ENCODE measurements around the gene BRSK1. TPM values are rescaled to one million over a fixed set of nuclear protein-coding genes. Genes with fewer than 3 reads are reported as not detected.
"Not testable (repeated sequence)": the region's sequence is repeated elsewhere in the genome, so short reads cannot be mapped to it uniquely, and the experiment has no call there.

The BRSK1 gene
- total RNA-seq, 2 experiments from 2014 or later: 6.9 to 9.1 TPM

DNA sequence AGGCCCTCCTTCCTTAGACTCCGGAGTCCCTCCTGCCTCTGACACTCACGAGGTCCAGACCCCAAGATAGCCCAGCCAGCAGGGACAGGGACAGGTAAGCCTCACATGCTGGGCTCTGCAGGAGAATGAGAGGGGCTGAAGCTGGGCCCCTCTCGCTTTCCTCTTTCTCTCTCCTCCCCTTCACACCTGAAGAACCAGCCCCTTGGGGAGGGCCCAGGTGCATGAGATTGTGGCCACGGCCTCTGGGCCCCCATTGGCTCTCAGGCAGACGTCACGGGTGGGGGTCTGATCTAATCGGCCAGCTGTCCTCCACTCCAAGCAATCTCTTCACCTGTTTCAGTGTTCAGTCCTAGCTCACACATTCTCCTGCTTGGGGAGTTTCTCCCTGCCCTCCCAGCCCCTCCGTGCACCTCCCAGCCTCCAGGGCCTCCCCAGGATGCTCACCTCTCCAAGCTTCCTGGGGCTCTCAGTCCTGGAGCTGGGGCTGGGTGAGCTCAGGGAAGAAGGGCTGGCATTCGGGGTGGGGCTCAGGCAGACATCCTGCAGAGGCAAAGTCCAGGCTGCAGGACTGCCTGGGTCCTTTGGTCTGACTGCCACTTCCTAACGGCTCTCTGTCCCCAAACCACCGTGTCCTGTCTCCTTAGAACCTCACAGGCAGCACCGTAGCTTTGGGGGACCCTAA lies 38.5 kb downstream of the BRSK1 start:
- Mint-ChIP-seq H3K27ac (no peak overlapping the region), H3K36me3 (no peaks in the 10 kb centered on the region)
- ATAC-seq: no peak

DNA sequence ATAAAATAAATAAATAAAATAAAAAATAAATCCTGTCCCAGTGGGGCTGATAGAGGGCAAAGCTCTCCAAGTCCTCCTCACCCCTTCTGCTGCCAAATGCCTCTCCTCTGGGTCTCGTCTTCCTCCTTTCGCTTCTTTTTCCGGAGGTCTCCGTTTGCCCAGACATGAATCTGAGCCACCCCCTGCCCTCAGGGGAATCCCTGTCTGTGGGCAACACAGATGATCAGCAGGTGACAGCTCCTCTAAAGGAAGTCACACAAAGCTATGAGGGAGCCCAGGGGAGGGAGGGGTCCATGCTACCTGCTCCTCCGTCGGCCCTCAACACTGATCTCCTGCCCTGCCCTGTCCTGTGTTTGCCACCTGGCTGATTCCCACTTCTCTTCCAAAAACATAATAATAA lies 40.9 kb downstream of the BRSK1 start:
- Mint-ChIP-seq H3K9me3 (ENCODE audit: low read depth) (no peaks in the 10 kb centered on the region), H3K27me3 (peaks cover 9% of the 10 kb centered on the region), H3K27ac (no peak overlapping the region), H3K4me1 (peaks cover 21% of the 10 kb centered on the region), H3K4me3 (peak overlapping the region; percentile 44), H3K36me3 (no peaks in the 10 kb centered on the region)
- DNase-seq (no peak), ATAC-seq (no peak)
- CTCF ChIA-PET: interaction anchor here (2.5 kb wide), 1 partner anchor 23 kb away, joined by 9 read pairs; no protein-coding TSS in a partner anchor

More for the DNA sequence above, 38.5 kb downstream of the BRSK1 start:
- peaks cover 9% of the 10 kb centered on the region for H3K27me3 Mint-ChIP-seq
- H3K9me3 Mint-ChIP-seq (ENCODE audit: low read depth): no peaks in the 10 kb centered on the region
- no peak for DNase-seq
- no peak overlapping the region for H3K4me3 Mint-ChIP-seq
- H3K4me1 Mint-ChIP-seq: peaks cover 21% of the 10 kb centered on the region
- CTCF ChIA-PET: interaction anchor here (0.9 to 3.7 kb wide), 3 partner anchors 20 to 181 kb away, joined by 3 to 24 read pairs (median 3); partner anchors contain the start of gene TMEM238

DNA sequence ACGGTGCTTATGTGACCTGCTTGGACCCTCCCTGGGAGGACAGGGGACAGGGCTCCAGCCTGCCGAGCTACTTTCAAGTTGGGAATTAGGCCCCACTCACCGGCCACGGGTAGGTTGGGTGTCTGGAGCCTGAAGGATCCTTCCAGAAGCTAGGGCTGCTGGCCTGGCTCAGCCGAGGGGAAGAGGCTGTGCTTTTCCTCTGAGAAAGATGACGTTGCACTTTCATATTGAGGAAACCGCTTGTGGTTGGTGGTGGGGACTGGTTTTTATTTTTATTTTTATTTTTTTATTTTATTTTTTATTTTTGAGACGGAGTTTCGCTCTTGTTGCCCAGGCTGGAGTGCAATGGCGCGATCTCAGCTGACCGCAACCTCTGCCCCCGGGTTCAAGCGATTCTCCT lies 41.4 kb downstream of the BRSK1 start, which contains the start of gene TMEM150B:
TMEM150B (minus strand) TSS at position 170 of the 400 bp plus-strand sequence. CDS start 4,305 bp downstream, outside the sequence.
- peak within 1 kb of the TSS; percentile 44 for H3K4me3 Mint-ChIP-seq
- peak; percentile 52 for ATAC-seq
- H3K27me3 Mint-ChIP-seq: peaks cover 9% of the 10 kb centered on the region
- no peaks in the 10 kb centered on the region for H3K36me3 Mint-ChIP-seq
- H3K4me1 Mint-ChIP-seq: peaks cover 21% of the 10 kb centered on the region
- DNase-seq: no peak
- H3K9me3 Mint-ChIP-seq (ENCODE audit: low read depth): no peaks in the 10 kb centered on the region
- CTCF ChIA-PET: interaction anchor here (2.5 kb wide), 1 partner anchor 23 kb away, joined by 9 read pairs; no protein-coding TSS in a partner anchor
- H3K27ac Mint-ChIP-seq: peak within 1 kb of the TSS; percentile 65

- H3K9me3 Mint-ChIP-seq (ENCODE audit: low read depth); H3K27ac Mint-ChIP-seq: not testable (repeated sequence)
- CTCF ChIA-PET: interaction anchor here (3.5 kb wide), 1 partner anchor 27 kb away, joined by 8 read pairs; no protein-coding TSS in a partner anchor
These were observed 45.0 kb downstream of the BRSK1 start for GRCh38 chr19:55328774-55329318.

DNA sequence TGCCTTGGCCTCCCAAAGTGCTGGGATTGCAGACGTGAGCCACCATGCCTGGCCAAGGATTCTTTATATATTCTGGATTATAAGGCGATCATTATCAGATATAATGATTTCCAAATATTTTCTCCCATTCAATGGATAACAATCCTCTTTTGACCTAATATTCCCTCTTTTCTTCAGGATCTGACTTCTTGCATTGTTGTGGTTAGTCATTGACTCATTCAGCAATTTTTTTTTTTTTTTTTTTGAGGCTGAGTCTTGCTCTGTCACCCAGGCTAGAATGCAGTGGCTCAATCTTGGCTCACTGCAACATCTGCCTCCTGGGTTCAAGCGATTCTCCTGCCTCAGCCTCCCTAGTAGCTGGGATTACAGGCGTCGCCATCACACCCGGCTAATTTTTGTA lies 46.0 kb downstream of the BRSK1 start:
- not testable (repeated sequence) for ATAC-seq; H3K4me1 Mint-ChIP-seq; H3K9me3 Mint-ChIP-seq (ENCODE audit: low read depth); H3K4me3 Mint-ChIP-seq; H3K27ac Mint-ChIP-seq; H3K36me3 Mint-ChIP-seq; DNase-seq
- CTCF ChIA-PET: interaction anchor here (3.5 kb wide), 1 partner anchor 28 kb away, joined by 8 read pairs; no protein-coding TSS in a partner anchor
- peaks cover 11% of the 10 kb centered on the region for H3K27me3 Mint-ChIP-seq

More at GRCh38 chr19:55328774-55329318, 45.0 kb downstream of the BRSK1 start:
- not testable (repeated sequence) for DNase-seq, ATAC-seq, H3K36me3 Mint-ChIP-seq, H3K4me1 Mint-ChIP-seq, H3K4me3 Mint-ChIP-seq
- peaks cover 11% of the 10 kb centered on the region for H3K27me3 Mint-ChIP-seq

- no peak overlapping the region for H3K4me3 Mint-ChIP-seq
- CTCF ChIA-PET: no interaction called here
- no peaks in the 10 kb centered on the region for H3K9me3 Mint-ChIP-seq (ENCODE audit: low read depth)
These were observed 50.1 kb downstream of the BRSK1 start for GRCh38 chr19:55333870-55334269.

DNA sequence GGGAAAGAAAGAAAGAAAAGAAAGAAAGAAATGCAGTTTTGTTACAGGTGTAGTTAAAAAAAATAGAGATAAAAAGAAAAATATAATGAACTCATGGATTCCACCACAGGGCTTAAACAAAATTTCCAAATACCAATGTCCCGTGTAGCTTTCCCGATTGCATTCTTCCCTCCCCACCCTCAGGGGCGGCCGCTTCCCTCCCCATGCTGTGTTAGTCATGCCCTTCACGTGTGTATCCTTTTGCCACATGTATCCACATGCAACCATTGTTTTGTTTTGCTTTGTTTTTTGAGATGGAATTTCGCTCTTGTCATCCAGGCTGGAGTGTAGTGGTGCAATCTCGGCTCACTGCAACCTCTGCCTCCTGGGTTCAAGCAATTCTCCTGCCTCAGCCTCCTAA lies 52.3 kb downstream of the BRSK1 start:
- no peak overlapping the region for H3K27ac Mint-ChIP-seq
- DNase-seq (no peak), ATAC-seq (no peak)
- peaks cover 2% of the 10 kb centered on the region for H3K36me3 Mint-ChIP-seq
- peaks cover 11% of the 10 kb centered on the region for H3K4me1 Mint-ChIP-seq
- no peak overlapping the region for H3K4me3 Mint-ChIP-seq
- H3K27me3 Mint-ChIP-seq: peaks cover 25% of the 10 kb centered on the region
- H3K9me3 Mint-ChIP-seq (ENCODE audit: low read depth): no peaks in the 10 kb centered on the region
- CTCF ChIA-PET: interaction anchor here (2.0 to 3.8 kb wide), 2 partner anchors 34 to 168 kb away, joined by 6 to 45 read pairs; no protein-coding TSS in a partner anchor

More at GRCh38 chr19:55333870-55334269, 50.1 kb downstream of the BRSK1 start:
- DNase-seq (no peak), ATAC-seq (no peak)
- Mint-ChIP-seq H3K27me3 (peaks cover 25% of the 10 kb centered on the region), H3K4me1 (peaks cover 8% of the 10 kb centered on the region), H3K36me3 (no peaks in the 10 kb centered on the region), H3K27ac (no peak overlapping the region)

- Mint-ChIP-seq H3K36me3 (peaks cover 3% of the 10 kb centered on the region), H3K27ac (peak within 1 kb of the TSS; percentile 90), H3K4me1 (peaks cover 17% of the 10 kb centered on the region), H3K4me3 (peak within 1 kb of the TSS; percentile 73), H3K27me3 (peaks cover 14% of the 10 kb centered on the region), H3K9me3 (ENCODE audit: low read depth) (no peaks in the 10 kb centered on the region)
- peak; percentile 100 for DNase-seq
- CTCF ChIA-PET: interaction anchor here (0.6 to 3.8 kb wide), 21 partner anchors 11 to 314 kb away, joined by 3 to 45 read pairs (median 4); partner anchors contain the start of genes HSPBP1, PPP6R1, TMEM238 and UBE2S
- peak; percentile 87 for ATAC-seq
These were observed 55.5 kb downstream of the BRSK1 start, which contains the start of gene KMT5C for GRCh38 chr19:55339105-55339888. TSS of gene KMT5C (plus strand) at chr19:55339876. CDS start at chr19:55341937, 2,061 bp downstream.

DNA sequence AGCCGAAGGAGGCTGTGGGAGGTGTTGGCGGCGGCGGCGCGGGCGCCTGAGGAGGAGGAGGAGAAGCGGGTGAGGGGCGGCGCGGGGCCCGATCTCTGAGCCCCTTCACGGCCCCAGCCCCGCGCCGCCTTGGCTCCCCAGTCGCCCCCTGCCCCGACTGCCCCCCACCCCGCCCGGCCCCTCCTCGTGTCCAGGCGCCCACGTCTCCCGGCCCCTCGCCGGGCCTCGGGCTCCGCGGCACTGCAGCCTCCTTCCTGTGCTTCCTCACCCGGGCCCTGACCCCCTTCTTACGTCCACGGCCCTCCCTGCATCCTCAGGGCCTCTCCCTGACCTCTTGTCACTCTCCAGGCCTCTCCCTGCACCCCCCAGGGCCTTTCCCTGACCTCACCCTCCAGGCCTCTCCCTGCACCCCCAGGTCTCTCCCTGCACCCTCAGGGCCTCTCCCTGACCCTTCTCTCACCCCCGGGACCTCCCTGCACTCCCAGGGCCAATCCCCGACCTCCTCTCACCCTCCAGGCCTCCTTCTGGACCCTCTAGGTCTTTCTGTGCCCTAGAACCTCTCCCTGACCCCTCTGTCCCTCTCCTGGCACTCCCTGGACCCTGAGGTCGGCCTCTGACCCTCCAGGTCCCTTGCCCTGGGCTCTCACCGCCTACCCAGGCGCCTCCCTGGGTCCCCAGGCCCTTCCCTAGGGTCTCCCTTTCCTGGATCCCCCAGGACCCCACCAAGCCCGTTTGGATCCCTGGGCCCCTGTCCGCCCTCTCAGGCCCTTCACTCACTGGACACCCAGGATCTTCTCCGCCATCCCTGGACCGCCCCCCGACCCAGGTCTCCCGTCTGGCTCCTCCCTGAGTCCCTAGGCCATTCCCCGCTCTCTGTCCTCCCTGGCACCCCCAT lies 56.3 kb downstream of the BRSK1 start:
- H3K4me1 Mint-ChIP-seq: peaks cover 17% of the 10 kb centered on the region
- CTCF ChIA-PET: interaction anchor here (0.9 to 3.8 kb wide), 20 partner anchors 10 to 199 kb away, joined by 3 to 45 read pairs (median 4); partner anchors contain the start of genes PPP6R1, TMEM238 and UBE2S
- peak overlapping the region; percentile 73 for H3K4me3 Mint-ChIP-seq
- ATAC-seq (no peak), DNase-seq (peak; percentile 58)
- H3K9me3 Mint-ChIP-seq (ENCODE audit: low read depth): no peaks in the 10 kb centered on the region
- peaks cover 12% of the 10 kb centered on the region for H3K27me3 Mint-ChIP-seq
- H3K27ac Mint-ChIP-seq: peak overlapping the region; percentile 90
- H3K36me3 Mint-ChIP-seq: peaks cover 3% of the 10 kb centered on the region

DNA sequence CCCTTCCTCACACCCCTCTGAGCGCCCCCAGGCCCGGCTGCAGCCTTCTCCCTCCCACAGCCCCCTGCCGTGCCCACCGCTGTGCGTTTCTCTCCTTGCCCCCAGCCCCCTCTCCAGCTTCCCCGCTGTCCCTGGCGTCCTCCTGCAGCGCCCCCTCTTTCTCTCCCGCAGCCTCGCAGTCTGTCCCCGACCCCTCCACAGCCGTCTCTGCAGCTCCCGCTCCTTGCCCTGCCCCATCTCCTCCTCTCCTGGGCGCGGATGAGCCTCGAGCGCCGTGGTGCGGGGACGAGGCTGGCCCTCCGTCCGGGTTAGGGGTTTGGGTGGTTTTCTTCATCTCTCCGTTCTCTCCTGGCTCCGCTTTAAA lies 57.0 kb downstream of the BRSK1 start:
- Mint-ChIP-seq H3K27me3 (peaks cover 12% of the 10 kb centered on the region), H3K4me3 (peak overlapping the region; percentile 73), H3K27ac (peak overlapping the region; percentile 89), H3K4me1 (peaks cover 17% of the 10 kb centered on the region), H3K36me3 (peaks cover 3% of the 10 kb centered on the region), H3K9me3 (ENCODE audit: low read depth) (no peaks in the 10 kb centered on the region)
- CTCF ChIA-PET: interaction anchor here (0.6 to 1.4 kb wide), 5 partner anchors 11 to 199 kb away, joined by 3 to 5 read pairs (median 3); no protein-coding TSS in a partner anchor
- DNase-seq (peak; percentile 53), ATAC-seq (no peak)

- H3K27ac Mint-ChIP-seq: peak overlapping the region; percentile 89
- no peaks in the 10 kb centered on the region for H3K9me3 Mint-ChIP-seq (ENCODE audit: low read depth)
- ATAC-seq (no peak), DNase-seq (peak; percentile 75)
- peaks cover 10% of the 10 kb centered on the region for H3K27me3 Mint-ChIP-seq
- peak overlapping the region; percentile 73 for H3K4me3 Mint-ChIP-seq
- H3K4me1 Mint-ChIP-seq: peaks cover 17% of the 10 kb centered on the region
- CTCF ChIA-PET: interaction anchor here (0.6 to 1.4 kb wide), 5 partner anchors 11 to 200 kb away, joined by 3 to 5 read pairs (median 3); no protein-coding TSS in a partner anchor
- peaks cover 3% of the 10 kb centered on the region for H3K36me3 Mint-ChIP-seq
These were observed 57.4 kb downstream of the BRSK1 start for GRCh38 chr19:55341171-55341588.

Measured in activated CD8-positive, alpha-beta memory T cell treated with anti-CD3 and anti-CD28 coated beads, Interleukin-2, amount 10 ng/mL, durations not matched to agents 7 days and 5 days (primary cell).